Umbilical cord (tissue), 2 donors: ENCODE data around the gene CYB5R3. TPM values are rescaled to one million over a fixed set of nuclear protein-coding genes. Genes with fewer than 3 reads are reported as not detected.
"Not testable (repeated sequence)": the region's sequence is repeated elsewhere in the genome, so short reads cannot be mapped to it uniquely, and the experiment has no call there.

Source experiments
- DNase-seq: peaks from one replicate; pipeline ENCODE4 v3.0.0-alpha.2; 2015; ENCODE audit warnings: low spot score
- total RNA-seq: library from RNA; depleted of rRNA; stranded (reverse); fragments of >200 nt; gene quantifications from one replicate; pipeline ENCODE4 v1.2.3, GENCODE V29; 2014; ENCODE audit warnings: low replicate concordance; ENCODE audit not compliant: insufficient read depth

The CYB5R3 gene
- total RNA-seq, 1 donor from 2014 or later: 43.8 TPM

GRCh38 chr22:42570580-42570979 lies 78.6 kb downstream of the CYB5R3 start:
- not testable (repeated sequence) for DNase-seq

GRCh38 chr22:42567950-42568349 lies 81.2 kb downstream of the CYB5R3 start:
- DNase-seq: not testable (repeated sequence)

Other genes with a start within 250 kb of the CYB5R3 start
- 1.2 TPM for gene NFAM1, start 217.0 kb downstream of the CYB5R3 start, total RNA-seq
- gene RRP7A, start 129.6 kb downstream of the CYB5R3 start, total RNA-seq: 25.8 TPM
- gene SERHL2, start 95.4 kb downstream of the CYB5R3 start, total RNA-seq: not detected
- 15.4 TPM for gene POLDIP3, start 34.5 kb downstream of the CYB5R3 start, total RNA-seq
- 8.4 TPM for gene ATP5MGL, start 8.8 kb downstream of the CYB5R3 start, total RNA-seq
- gene A4GALT, start 71.5 kb upstream of the CYB5R3 start, total RNA-seq: 14.2 TPM
- 94.6 TPM for gene ARFGAP3, start 207.9 kb upstream of the CYB5R3 start, total RNA-seq